ENCODE results near the gene GLS.
"Not testable (repeated sequence)": the region's sequence is repeated elsewhere in the genome, so short reads cannot be mapped to it uniquely, and the experiment has no call there.

Gene GLS

GRCh38 chr2:190880378-190881083 lies at the start of gene GLS:
GLS (plus strand) TSS chr2:190880821; CDS start chr2:190881085, 264 bp downstream.
- DNase-seq (ENCODE audit: low read depth) = peak; percentile 78

- DNase-seq (ENCODE audit: low read depth) = no peak
These were observed 48.7 kb upstream of the GLS start for GRCh38 chr2:190831941-190832340.

- no peak for DNase-seq (ENCODE audit: low read depth)
These were observed 45.8 kb upstream of the GLS start for GRCh38 chr2:190834890-190835208.

- no peak for DNase-seq (ENCODE audit: low read depth)
These were observed 45.2 kb upstream of the GLS start for GRCh38 chr2:190835303-190835930.

- no peak for DNase-seq (ENCODE audit: low read depth)
These were observed 43.9 kb upstream of the GLS start for GRCh38 chr2:190836767-190837166.

GRCh38 chr2:190837420-190837819 lies 43.2 kb upstream of the GLS start:
- no peak for DNase-seq (ENCODE audit: low read depth)

GRCh38 chr2:190837952-190838361 lies 42.7 kb upstream of the GLS start:
- no peak for DNase-seq (ENCODE audit: low read depth)

- no peak for DNase-seq (ENCODE audit: low read depth)
These were observed 42.1 kb upstream of the GLS start for GRCh38 chr2:190838492-190838910.

- no peak for DNase-seq (ENCODE audit: low read depth)
These were observed 40.0 kb upstream of the GLS start for GRCh38 chr2:190840569-190841172.

GRCh38 chr2:190841707-190842505 lies 38.7 kb upstream of the GLS start:
- DNase-seq (ENCODE audit: low read depth) = no peak

GRCh38 chr2:190842606-190843104 lies 38.0 kb upstream of the GLS start:
- DNase-seq (ENCODE audit: low read depth) = no peak

- DNase-seq (ENCODE audit: low read depth) = no peak
These were observed 36.5 kb upstream of the GLS start for GRCh38 chr2:190843890-190844699.

- no peak for DNase-seq (ENCODE audit: low read depth)
These were observed 35.8 kb upstream of the GLS start for GRCh38 chr2:190844700-190845401.

- no peak for DNase-seq (ENCODE audit: low read depth)
These were observed 33.9 kb upstream of the GLS start for GRCh38 chr2:190846746-190847145.

- DNase-seq (ENCODE audit: low read depth) = no peak
These were observed 33.0 kb upstream of the GLS start for GRCh38 chr2:190847504-190848081.

GRCh38 chr2:190849774-190850173 lies 30.8 kb upstream of the GLS start:
- DNase-seq (ENCODE audit: low read depth) = no peak

- not testable (repeated sequence) for DNase-seq (ENCODE audit: low read depth)
These were observed 27.6 kb upstream of the GLS start for GRCh38 chr2:190853022-190853421.

- DNase-seq (ENCODE audit: low read depth) = no peak
These were observed 26.9 kb upstream of the GLS start for GRCh38 chr2:190853531-190854383.

- DNase-seq (ENCODE audit: low read depth) = no peak
These were observed 25.9 kb upstream of the GLS start for GRCh38 chr2:190854726-190855125.

GRCh38 chr2:190855245-190855644 lies 25.4 kb upstream of the GLS start:
- no peak for DNase-seq (ENCODE audit: low read depth)

All from stimulated activated CD8-positive, alpha-beta memory T cell treated with anti-CD3 and anti-CD28 coated beads, Interleukin-15, amount 100 ng/mL, for 24 hours (primary cell).